GM19023 (cell line): ENCODE measurements around the gene STK32B.

Source experiments
- ATAC-seq: cut with Tn5 transposase; IDR thresholded peaks from one replicate; pipeline ENCODE4 v1.9.1; 2021; ENCODE audit warnings: mild to moderate bottlenecking, moderate library complexity; ENCODE audit not compliant: unreplicated experiment

STK32B gene

GRCh38 chr4:5497489-5497888 is 446.2 kb downstream of the STK32B start:
- ATAC-seq, result no peak

GRCh38 chr4:5500165-5500564 is 448.9 kb downstream of the STK32B start:
- no peak for ATAC-seq

- no peak for ATAC-seq
Measured at GRCh38 chr4:5503336-5503936, 452.2 kb downstream of the STK32B start.

GRCh38 chr4:5504486-5504885 is 453.2 kb downstream of the STK32B start:
- no peak for ATAC-seq

- ATAC-seq, result no peak
Measured at GRCh38 chr4:5510504-5510903, 459.2 kb downstream of the STK32B start.

- no peak for ATAC-seq
Measured at GRCh38 chr4:5511791-5512190, 460.5 kb downstream of the STK32B start.

- no peak for ATAC-seq
Measured at GRCh38 chr4:5515646-5516045, 464.4 kb downstream of the STK32B start.

- no peak for ATAC-seq
Measured at GRCh38 chr4:5517372-5517771, 466.1 kb downstream of the STK32B start.

GRCh38 chr4:5524446-5525299 is 473.4 kb downstream of the STK32B start:
- ATAC-seq, result no peak

- ATAC-seq, result no peak
Measured at GRCh38 chr4:5526080-5526846, 475.0 kb downstream of the STK32B start.

GRCh38 chr4:5527211-5527610 is 475.9 kb downstream of the STK32B start:
- no peak for ATAC-seq

GRCh38 chr4:5528031-5528436 is 476.8 kb downstream of the STK32B start:
- no peak for ATAC-seq

- no peak for ATAC-seq
Measured at GRCh38 chr4:5532100-5532499, 480.8 kb downstream of the STK32B start.

- no peak for ATAC-seq
Measured at GRCh38 chr4:5539584-5539983, 488.3 kb downstream of the STK32B start.

GRCh38 chr4:5541169-5541568 is 489.9 kb downstream of the STK32B start:
- ATAC-seq, result no peak

- ATAC-seq, result no peak
Measured at GRCh38 chr4:5543681-5544080, 492.4 kb downstream of the STK32B start.

GRCh38 chr4:5544762-5545161 is 493.5 kb downstream of the STK32B start:
- no peak for ATAC-seq

- ATAC-seq, result no peak
Measured at GRCh38 chr4:5545271-5545670, 494.0 kb downstream of the STK32B start.

- no peak for ATAC-seq
Measured at GRCh38 chr4:5547651-5548249, 496.5 kb downstream of the STK32B start.
